ENCODE measurements around the gene DGKB.

DGKB gene

GRCh38 chr7:14688208-14688607, 214.3 kb downstream of the DGKB start:
- DNase-seq (ENCODE audit: low spot score), result no peak

DNA sequence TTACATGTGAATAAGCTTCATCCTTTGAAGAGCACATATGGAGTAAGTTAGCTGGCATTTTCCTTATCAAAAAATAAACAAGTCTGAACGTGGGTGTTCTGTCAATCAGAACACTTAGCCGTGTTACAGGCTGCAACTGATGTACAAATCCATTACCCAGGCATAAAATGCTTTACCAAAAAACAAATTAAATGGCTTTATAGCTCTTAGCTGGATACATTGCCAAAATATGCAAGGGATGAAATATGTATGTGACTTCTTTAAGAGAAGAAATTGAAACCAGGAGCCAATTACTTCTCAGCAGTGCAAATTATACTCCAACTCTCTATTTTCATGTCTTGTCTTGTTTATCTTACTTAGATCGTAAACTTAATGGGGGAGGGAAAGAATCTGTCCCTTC, 214.8 kb downstream of the DGKB start:
- DNase-seq (ENCODE audit: low spot score), result no peak

- DNase-seq (ENCODE audit: low spot score), result no peak
Measured at GRCh38 chr7:14687241-14687640, 215.3 kb downstream of the DGKB start.

DNA sequence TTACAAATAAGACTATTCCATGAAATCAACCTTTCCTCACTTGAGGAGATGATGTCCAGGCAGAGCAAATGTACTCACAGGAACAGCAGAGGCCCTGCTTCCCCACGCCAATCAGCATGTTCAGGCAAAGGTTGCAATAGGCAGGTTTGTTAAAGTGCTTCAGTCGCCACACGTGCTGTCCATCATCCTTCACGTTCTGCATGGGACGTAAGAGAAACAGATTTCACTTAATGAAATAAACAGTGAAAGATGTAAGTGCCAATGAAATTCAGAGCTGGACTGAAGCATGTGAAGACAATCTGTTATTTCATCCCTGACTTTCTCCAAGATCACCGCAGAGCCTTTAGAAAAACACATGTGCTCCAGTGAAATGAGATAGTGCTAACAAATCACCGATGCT, 217.4 kb downstream of the DGKB start:
- DNase-seq (ENCODE audit: low spot score), result no peak

- DNase-seq (ENCODE audit: low spot score), result no peak
Measured at GRCh38 chr7:14682910-14683465, 219.6 kb downstream of the DGKB start.

DNA sequence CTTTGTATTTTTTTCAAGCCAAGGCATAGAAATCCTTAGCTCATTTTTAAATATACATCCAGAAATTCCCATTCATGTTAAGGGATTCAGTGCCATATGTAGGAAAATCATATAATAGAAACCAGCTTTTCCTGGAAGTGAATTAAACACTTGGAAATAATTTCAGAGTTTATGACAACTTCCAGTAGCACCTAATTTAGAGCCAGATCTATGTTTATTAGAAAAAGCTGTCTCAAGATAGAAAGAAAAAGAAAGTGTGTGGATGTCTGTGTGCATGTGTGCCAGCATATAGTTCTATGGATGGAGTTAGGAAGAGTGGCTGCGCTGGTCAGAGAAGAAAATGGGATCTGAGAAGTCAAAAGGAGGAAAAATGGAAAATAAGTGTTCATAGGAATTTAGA, 225.7 kb downstream of the DGKB start:
- DNase-seq (ENCODE audit: low spot score), result no peak

GRCh38 chr7:14673202-14673601, 229.3 kb downstream of the DGKB start:
- DNase-seq (ENCODE audit: low spot score), result no peak

DNA sequence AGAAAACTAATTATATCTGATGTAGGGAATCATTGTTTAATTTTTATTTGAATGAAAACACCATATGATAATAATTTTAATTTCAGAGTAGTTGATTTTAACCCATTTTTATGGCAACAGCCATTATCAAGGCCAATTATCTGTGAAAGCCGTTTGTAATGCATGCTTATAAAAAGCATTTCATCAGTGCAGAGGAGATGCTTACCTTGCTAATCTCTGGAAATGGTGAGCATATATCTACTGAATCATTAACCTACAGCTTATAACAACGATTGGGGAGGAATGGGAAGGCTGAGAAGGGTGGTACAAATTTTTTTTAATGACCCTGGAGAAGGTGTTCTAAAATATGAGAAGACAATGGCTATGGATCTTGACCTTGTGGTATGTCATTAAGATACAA, 235.6 kb downstream of the DGKB start:
- no peak for DNase-seq (ENCODE audit: low spot score)

DNA sequence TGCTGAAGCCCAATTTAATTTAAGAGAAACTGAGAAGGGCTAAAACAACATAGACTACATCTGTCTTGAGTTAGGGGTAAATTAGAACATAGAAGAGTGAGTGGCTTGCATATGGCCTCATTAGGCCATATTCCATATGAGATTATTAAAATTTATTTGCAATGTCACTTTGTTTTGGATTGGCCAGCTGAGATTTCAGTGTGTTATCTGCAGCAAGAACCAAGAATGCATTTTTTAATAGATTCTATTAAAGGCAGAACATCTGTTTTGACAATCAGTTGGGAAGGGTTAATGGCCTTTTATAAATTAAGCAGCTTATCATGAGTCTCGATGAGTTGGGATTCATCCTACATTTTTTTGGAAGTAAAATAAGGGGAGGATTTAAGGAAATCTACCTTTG, 236.2 kb downstream of the DGKB start:
- DNase-seq (ENCODE audit: low spot score), result no peak

DNA sequence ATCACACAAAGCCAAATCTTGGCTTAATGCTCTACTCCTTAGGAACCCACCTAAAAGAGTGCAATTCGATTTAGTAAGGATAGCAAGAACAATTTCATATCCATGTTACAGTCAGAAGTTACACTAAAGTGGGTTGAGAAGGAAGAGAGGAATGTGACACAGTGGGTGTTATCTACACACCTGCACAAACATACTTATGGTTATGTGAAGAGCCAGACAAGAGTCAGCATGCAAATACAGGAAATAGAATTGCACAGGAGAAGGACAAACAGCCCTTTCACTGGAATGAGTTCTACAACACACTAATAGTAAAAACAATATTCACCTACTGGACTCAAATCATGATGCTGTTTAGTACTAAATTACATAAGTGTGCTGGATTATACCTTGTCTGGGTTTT, 262.8 kb downstream of the DGKB start:
- DNase-seq (ENCODE audit: low spot score), result no peak

DNA sequence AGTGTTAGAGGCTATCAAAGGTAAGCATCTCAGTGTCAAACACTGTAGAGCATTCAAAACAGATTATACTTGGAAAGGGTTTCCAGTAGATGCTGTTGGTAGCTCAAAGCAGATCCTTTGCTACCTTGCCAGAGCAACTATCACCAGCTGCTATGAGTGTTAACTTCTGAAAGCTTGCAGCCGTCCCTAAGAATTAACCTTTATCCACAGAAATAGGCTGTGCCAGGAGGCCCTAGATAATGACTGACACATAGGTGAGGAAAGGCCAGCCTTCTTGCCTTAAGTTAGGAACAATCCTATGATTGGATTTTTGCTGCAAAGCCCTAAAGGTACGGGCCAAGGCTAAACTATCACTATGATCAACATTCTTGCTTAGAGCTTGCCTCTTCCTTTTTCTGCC, 263.2 kb downstream of the DGKB start:
- DNase-seq (ENCODE audit: low spot score), result no peak

DNA sequence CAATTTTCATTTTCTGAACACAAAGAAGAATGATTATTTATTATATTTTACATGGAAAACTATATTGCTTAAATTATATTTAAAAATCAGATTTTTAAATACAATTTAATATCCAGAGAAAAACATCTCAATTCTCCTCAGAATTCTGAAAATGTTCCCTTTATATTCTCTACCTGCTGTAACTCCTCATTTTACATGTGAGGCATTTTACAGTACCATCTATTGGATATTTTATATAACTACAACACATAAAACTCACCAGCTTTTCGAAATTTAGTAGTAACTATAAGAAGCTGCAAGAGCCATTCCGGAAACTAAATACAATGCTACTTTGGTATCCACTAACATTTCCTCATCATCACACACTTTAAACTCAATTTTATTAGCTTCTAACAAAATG, 264.6 kb downstream of the DGKB start:
- no peak for DNase-seq (ENCODE audit: low spot score)

DNA sequence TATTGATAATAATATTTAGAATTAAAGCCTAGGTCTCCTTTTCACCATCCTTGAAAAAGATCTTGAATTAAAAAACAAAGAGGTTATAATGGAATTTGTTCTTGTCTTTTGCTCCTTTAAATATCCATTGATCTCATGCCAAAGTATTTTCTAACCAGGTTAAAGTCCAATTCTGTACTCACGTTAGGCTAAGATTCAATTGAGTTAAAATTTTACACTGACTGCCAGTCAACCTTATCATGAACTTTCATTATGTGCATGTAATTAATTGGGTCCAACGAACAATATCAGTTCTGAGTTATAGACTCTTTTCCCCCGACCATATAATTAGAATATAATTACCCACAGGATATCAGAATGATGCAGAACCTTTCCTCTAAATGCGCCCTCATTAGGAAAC, 266.6 kb downstream of the DGKB start:
- DNase-seq (ENCODE audit: low spot score), result no peak

DNA sequence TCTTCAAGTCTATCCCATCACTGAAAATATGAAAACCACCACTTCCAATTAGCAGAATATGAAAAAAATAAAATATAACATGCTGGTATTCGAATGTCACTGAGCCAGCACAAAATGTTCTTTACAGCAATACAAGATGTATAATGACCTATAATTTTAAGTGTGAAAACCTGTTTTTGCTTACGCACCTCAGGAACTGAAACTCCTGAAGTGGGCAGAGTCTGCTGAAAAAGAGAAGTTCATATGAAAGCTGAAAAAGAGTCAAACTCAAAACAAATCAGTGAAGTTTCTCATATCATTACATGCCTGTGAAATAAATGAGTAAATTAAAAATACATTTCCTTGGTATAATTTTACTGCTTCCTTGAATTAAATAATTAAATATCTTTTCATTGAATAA, 272.5 kb downstream of the DGKB start:
- no peak for DNase-seq (ENCODE audit: low spot score)

- DNase-seq (ENCODE audit: low spot score), result no peak
Measured at GRCh38 chr7:14628516-14628915, 274.0 kb downstream of the DGKB start.

GRCh38 chr7:14626076-14626475, 276.5 kb downstream of the DGKB start:
- DNase-seq (ENCODE audit: low spot score), result no peak

- DNase-seq (ENCODE audit: low spot score), result no peak
Measured at GRCh38 chr7:14622559-14622958, 280.0 kb downstream of the DGKB start.

- no peak for DNase-seq (ENCODE audit: low spot score)
Measured at GRCh38 chr7:14606101-14606500, 296.4 kb downstream of the DGKB start.

DNA sequence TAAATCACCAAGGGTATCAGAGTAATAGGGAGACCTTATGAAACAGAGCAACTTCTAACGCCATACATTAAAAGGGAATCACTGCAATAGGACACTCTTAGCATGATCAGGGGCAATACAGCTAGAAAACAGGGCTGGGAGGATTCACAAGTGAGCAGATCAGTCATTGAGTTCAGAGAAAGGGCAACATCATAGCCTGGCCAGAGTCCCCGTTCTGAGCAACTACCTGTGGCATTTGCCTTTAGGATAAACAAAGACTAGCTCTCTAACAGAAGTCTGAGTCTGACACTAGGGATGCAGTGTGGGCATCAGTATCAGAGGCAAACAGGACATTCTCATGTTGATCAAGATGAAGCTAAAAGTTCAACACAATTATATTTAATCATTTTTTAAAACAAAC, 297.9 kb downstream of the DGKB start:
- no peak for DNase-seq (ENCODE audit: low spot score)

- no peak for DNase-seq (ENCODE audit: low spot score)
Measured at GRCh38 chr7:14602851-14603250, 299.7 kb downstream of the DGKB start.

DNA sequence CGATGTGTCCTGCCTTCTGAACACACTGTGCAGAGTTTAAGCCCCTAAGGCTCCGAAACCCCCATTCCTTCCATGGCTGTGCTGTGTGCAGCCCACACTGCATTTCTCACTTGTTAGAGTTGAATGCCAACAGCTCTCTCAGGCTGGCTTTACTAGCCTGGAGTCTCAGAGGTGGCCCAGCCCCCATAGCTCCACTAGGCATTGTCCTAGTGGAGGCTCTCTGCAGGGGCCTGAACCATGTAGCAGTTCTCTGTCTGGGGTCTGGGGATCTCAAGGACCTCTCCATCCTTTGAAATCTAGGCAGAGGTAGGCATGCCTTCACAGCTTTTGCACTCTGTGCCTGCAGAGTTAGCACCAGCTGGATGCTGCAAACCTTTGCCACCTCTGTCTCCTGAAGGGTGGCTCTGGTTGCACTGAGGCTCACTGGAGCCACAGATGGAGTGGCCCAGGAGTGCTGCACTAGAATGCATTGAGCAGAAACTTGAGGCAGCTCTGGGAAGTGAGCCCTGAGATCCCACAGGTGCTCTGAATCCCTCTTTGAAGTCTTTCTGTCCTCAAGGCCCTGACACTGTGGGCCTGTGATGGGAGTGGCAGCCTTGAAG, 301.7 kb downstream of the DGKB start:
- no peak for DNase-seq (ENCODE audit: low spot score)

DNA sequence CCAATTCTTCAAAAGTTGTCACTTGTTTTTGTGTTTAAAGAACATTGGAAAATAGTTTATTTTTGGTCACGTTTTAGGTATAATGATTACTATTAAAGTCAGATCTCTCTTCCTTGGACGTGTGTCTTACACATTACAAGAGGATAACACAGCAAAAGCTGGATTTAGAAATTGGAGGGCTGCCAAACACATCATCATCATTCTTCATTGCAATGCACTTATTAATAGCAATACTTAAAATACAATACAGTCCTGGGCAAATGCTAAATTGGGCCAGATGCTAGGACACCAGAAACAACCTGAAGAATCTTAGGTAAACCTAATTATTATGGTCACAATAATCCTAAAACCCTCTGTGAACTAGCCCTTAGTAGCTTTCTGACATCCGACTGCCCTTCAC, 303.6 kb downstream of the DGKB start:
- no peak for DNase-seq (ENCODE audit: low spot score)

DNA sequence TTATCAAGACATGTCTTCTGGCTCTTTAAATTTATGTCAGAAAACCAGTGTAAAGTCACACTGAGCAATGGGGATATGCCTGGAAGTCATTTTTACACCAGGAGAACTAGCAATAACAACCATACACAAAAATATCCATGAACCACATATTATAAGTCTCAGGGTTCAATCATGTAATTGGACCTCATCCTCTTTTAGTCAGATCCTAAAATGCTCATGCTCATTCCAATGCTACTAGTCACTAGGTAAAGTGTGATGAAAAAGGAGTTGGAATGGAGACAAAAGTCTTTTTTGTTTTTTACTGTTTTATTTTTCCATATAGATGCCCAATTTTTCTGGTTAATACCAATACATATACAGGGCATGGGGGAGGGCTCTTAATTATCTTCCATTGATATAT, 306.1 kb downstream of the DGKB start:
- DNase-seq (ENCODE audit: low spot score), result no peak

DNA sequence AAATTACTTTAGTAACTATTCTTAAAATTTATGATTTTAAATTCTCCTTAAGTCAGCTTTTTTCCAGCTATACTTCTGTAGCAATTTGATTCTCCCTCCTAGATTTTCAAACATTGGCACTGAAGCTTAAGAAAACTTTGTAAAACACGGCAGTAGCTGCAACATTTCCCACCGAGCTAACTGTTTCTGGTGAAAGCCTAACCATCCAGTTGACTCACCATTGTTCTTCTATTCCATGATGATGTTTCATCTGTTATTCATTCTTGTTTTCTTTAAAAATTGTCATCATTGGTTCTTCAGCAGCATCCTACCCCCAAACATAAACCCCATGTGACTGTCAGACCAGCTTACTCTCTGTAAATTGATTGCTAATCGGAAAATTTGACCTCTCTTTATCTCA, 312.3 kb downstream of the DGKB start:
- no peak for DNase-seq (ENCODE audit: low spot score)

- DNase-seq (ENCODE audit: low spot score), result no peak
Measured at GRCh38 chr7:14585232-14585631, 317.3 kb downstream of the DGKB start.
